Activated CD4-positive, alpha-beta T cell treated with anti-CD3 and anti-CD28 coated beads, Interleukin-2, amount 50 U/mL, for 4 hours (primary cell): ENCODE measurements around the gene PDCD1.
A peak's percentile ranks its signal among the peaks of the same experiment; 100 is the strongest.
"Not testable (repeated sequence)": the region's sequence is repeated elsewhere in the genome, so short reads cannot be mapped to it uniquely, and the experiment has no call there.

ENCODE experiments used
- DNase-seq, 2 experiments: peaks; one replicate each; pipeline ENCODE4 v3.0.0-alpha.2; 2020

PDCD1 gene

GRCh38 chr2:241877197-241877685, 18.5 kb upstream of the PDCD1 start:
- DNase-seq, result no peak

- no peak for DNase-seq
Measured at GRCh38 chr2:241876528-241877196, 18.0 kb upstream of the PDCD1 start.

GRCh38 chr2:241875754-241876527, 17.2 kb upstream of the PDCD1 start:
- DNase-seq, result not testable (repeated sequence)

- no peak for DNase-seq
Measured at GRCh38 chr2:241874277-241874925, 15.7 kb upstream of the PDCD1 start.

GRCh38 chr2:241873803-241874110, 15.1 kb upstream of the PDCD1 start:
- no peak for DNase-seq

GRCh38 chr2:241873081-241873802, 14.5 kb upstream of the PDCD1 start:
- DNase-seq, result no peak

GRCh38 chr2:241872313-241872642, 13.6 kb upstream of the PDCD1 start:
- DNase-seq, result no peak

GRCh38 chr2:241871538-241872312, 13.0 kb upstream of the PDCD1 start:
- no peak for DNase-seq

- no peak for DNase-seq
Measured at GRCh38 chr2:241870611-241871537, 12.2 kb upstream of the PDCD1 start.

GRCh38 chr2:241870081-241870541, 11.4 kb upstream of the PDCD1 start:
- no peak for DNase-seq

- DNase-seq, result no peak
Measured at GRCh38 chr2:241869087-241869961, 10.6 kb upstream of the PDCD1 start, which contains the start of gene RTP5. RTP5 (plus strand) TSS chr2:241869729; CDS start chr2:241869757, 28 bp downstream.

GRCh38 chr2:241868661-241869081, 10.0 kb upstream of the PDCD1 start:
- DNase-seq, result no peak

- DNase-seq, result peak; percentile 36 to 46
Measured at GRCh38 chr2:241867776-241868420, 9.2 kb upstream of the PDCD1 start.

GRCh38 chr2:241866790-241867645, 8.3 kb upstream of the PDCD1 start:
- no peak for DNase-seq

GRCh38 chr2:241865957-241866789, 7.5 kb upstream of the PDCD1 start:
- DNase-seq, result no peak

- no peak for DNase-seq
Measured at GRCh38 chr2:241865416-241865956, 6.8 kb upstream of the PDCD1 start.

- no peak for DNase-seq
Measured at GRCh38 chr2:241864850-241865213, 6.1 kb upstream of the PDCD1 start.
